ENCODE measurements around the gene GPR35.

Gene GPR35

DNA sequence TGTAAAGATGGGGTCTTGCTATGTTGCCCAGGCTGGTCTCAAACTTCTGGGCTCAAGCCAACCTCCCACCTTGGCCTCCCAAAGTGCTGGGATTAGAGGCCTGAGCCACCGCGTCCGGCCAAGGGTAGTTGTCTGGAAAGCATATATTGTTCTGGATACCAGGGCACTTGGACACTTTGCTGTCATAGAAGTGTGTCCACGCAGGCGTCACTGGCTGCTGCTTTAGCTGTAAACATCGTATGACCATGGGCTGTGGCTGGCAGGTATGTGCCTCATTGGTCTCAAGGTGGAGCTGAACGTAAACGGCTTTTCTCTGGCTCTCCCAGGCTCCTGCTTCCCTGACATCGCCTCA, 3.2 kb upstream of the GPR35 start:
- no peak for TF ChIP-seq EZH2 (IDR thresholded peaks at IDR 0.05; ENCODE audit: borderline replicate concordance, low read depth, low read length, severe bottlenecking)
- TF ChIP-seq, protein P1, sequence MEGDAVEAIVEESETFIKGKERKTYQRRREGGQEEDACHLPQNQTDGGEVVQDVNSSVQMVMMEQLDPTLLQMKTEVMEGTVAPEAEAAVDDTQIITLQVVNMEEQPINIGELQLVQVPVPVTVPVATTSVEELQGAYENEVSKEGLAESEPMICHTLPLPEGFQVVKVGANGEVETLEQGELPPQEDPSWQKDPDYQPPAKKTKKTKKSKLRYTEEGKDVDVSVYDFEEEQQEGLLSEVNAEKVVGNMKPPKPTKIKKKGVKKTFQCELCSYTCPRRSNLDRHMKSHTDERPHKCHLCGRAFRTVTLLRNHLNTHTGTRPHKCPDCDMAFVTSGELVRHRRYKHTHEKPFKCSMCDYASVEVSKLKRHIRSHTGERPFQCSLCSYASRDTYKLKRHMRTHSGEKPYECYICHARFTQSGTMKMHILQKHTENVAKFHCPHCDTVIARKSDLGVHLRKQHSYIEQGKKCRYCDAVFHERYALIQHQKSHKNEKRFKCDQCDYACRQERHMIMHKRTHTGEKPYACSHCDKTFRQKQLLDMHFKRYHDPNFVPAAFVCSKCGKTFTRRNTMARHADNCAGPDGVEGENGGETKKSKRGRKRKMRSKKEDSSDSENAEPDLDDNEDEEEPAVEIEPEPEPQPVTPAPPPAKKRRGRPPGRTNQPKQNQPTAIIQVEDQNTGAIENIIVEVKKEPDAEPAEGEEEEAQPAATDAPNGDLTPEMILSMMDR (IDR thresholded peaks at IDR 0.05; ENCODE audit: borderline replicate concordance, extremely low read depth, low read length, poor library complexity, severe bottlenecking), result no peak
- H4K20me1 ChIP-seq (ENCODE audit: insufficient read depth, low read length), result no peaks in the 10 kb centered on the region
- H3K4me2 ChIP-seq (ENCODE audit: insufficient read depth, low read length), result no peak overlapping the region
- no peak overlapping the region for H3K9ac ChIP-seq (ENCODE audit: low read depth, low read length)
- H2AFZ ChIP-seq (ENCODE audit: low read depth, low read length), result no peak overlapping the region
- DNase-seq (no peak), ATAC-seq (ENCODE audit: insufficient read depth, low read depth) (no peak)
- H3K4me3 ChIP-seq (ENCODE audit: low read depth in 1 of 2, low read length in 2 of 2), result no peak overlapping the region
- no peaks in the 10 kb centered on the region for H3K27me3 ChIP-seq (ENCODE audit: insufficient read depth, low read length, poor library complexity)
- H3K36me3 ChIP-seq (ENCODE audit: insufficient read depth, low read length), result no peaks in the 10 kb centered on the region
- H3K79me2 ChIP-seq (ENCODE audit: insufficient read depth, low read length), result no peaks in the 10 kb centered on the region
- H3K9me3 ChIP-seq (ENCODE audit: insufficient read depth, low read length, severe bottlenecking), result no peaks in the 10 kb centered on the region
- H3K27ac ChIP-seq (ENCODE audit: low read length), result no peak overlapping the region
- no peaks in the 10 kb centered on the region for H3K4me1 ChIP-seq (ENCODE audit: insufficient read depth, low read length)

DNA sequence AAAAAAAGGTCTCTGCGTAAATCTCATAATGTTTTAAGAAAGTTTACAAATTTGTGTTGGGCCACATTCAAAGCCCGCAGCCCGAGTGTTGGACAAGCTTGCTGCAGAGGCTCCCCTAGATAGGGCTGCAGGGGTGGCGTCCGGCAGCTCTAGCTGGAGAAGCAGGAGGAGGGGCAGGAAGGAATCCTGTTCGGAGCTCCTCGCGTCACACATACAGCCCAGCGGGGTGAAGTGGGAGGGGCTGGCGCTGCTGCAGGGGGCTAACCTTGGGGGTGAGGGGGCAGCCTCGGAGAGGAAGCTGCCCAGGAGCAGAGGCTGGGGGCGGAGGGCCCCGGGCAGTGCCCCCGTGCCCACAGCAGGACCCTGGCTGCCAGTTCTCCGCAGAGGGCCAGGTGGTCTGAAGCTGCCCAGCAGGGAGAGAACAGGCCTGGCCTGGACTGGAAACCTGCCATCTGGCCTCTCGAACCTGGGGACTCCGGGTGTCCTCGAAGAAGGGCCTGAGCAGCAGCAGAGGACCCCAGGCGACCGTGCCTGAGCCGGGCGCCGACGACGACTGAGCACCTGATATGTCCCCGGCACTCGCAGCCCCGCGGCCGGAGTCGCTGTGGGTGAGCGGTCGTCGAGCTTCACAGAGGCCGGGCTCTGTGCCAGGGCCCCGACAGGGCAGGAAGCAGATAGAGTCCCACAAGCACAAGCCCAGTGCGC, 2.6 kb upstream of the GPR35 start:
- H3K9me3 ChIP-seq (ENCODE audit: insufficient read depth, low read length, severe bottlenecking), result no peaks in the 10 kb centered on the region
- H2AFZ ChIP-seq (ENCODE audit: low read depth, low read length), result no peak overlapping the region
- no peaks in the 10 kb centered on the region for H3K27me3 ChIP-seq (ENCODE audit: insufficient read depth, low read length, poor library complexity)
- no peaks in the 10 kb centered on the region for H3K4me1 ChIP-seq (ENCODE audit: insufficient read depth, low read length)
- H3K9ac ChIP-seq (ENCODE audit: low read depth, low read length), result no peak overlapping the region
- DNase-seq (no peak), ATAC-seq (ENCODE audit: insufficient read depth, low read depth) (no peak)
- no peaks in the 10 kb centered on the region for H3K79me2 ChIP-seq (ENCODE audit: insufficient read depth, low read length)
- no peak overlapping the region for H3K4me3 ChIP-seq (ENCODE audit: low read depth in 1 of 2, low read length in 2 of 2)
- H4K20me1 ChIP-seq (ENCODE audit: insufficient read depth, low read length), result no peaks in the 10 kb centered on the region
- H3K27ac ChIP-seq (ENCODE audit: low read length), result no peak overlapping the region
- no peak overlapping the region for H3K4me2 ChIP-seq (ENCODE audit: insufficient read depth, low read length)
- no peaks in the 10 kb centered on the region for H3K36me3 ChIP-seq (ENCODE audit: insufficient read depth, low read length)
- TF ChIP-seq, protein P1 (IDR thresholded peaks at IDR 0.05; ENCODE audit: borderline replicate concordance, extremely low read depth, low read length, poor library complexity, severe bottlenecking), result no peak
- no peak for TF ChIP-seq EZH2 (IDR thresholded peaks at IDR 0.05; ENCODE audit: borderline replicate concordance, low read depth, low read length, severe bottlenecking)

GRCh38 chr2:240623531-240624010, 1.7 kb upstream of the GPR35 start:
- Histone ChIP-seq H3K9ac (ENCODE audit: low read depth, low read length) (no peak overlapping the region), H3K4me1 (ENCODE audit: insufficient read depth, low read length) (no peaks in the 10 kb centered on the region), H4K20me1 (ENCODE audit: insufficient read depth, low read length) (no peaks in the 10 kb centered on the region), H2AFZ (ENCODE audit: low read depth, low read length) (no peak overlapping the region), H3K27me3 (ENCODE audit: insufficient read depth, low read length, poor library complexity) (no peaks in the 10 kb centered on the region), H3K9me3 (ENCODE audit: insufficient read depth, low read length, severe bottlenecking) (no peaks in the 10 kb centered on the region), H3K36me3 (ENCODE audit: insufficient read depth, low read length) (no peaks in the 10 kb centered on the region), H3K79me2 (ENCODE audit: insufficient read depth, low read length) (no peaks in the 10 kb centered on the region), H3K4me2 (ENCODE audit: insufficient read depth, low read length) (no peak overlapping the region), H3K4me3 (ENCODE audit: low read depth in 1 of 2, low read length in 2 of 2) (no peak overlapping the region), H3K27ac (ENCODE audit: low read length) (no peak overlapping the region)
- DNase-seq (no peak), ATAC-seq (ENCODE audit: insufficient read depth, low read depth) (no peak)
- no peak for TF ChIP-seq EZH2 (IDR thresholded peaks at IDR 0.05; ENCODE audit: borderline replicate concordance, low read depth, low read length, severe bottlenecking)
- TF ChIP-seq, protein P1 (IDR thresholded peaks at IDR 0.05; ENCODE audit: borderline replicate concordance, extremely low read depth, low read length, poor library complexity, severe bottlenecking), result no peak

Data from DND-41 (cell line).